ENCODE results near the gene PROSER2. TPM values are rescaled to one million over a fixed set of nuclear protein-coding genes. Genes with fewer than 3 reads are reported as not detected.

The PROSER2 gene
- total and polyA plus RNA-seq, 2 of the 13 experiments (the other 11 are each of a cell fraction or from before 2014, with no cell fraction given), result 6.9 to 7.7 TPM

- Histone ChIP-seq H3K9me3 (ENCODE audit: low read length) (no peaks in the 10 kb centered on the region), H2AFZ (ENCODE audit: low read length) (no peak overlapping the region), H4K20me1 (ENCODE audit: insufficient read depth, low read length) (no peaks in the 10 kb centered on the region), H3K9ac (ENCODE audit: insufficient read depth, low read depth, low read length) (no peak overlapping the region), H3K4me3 (replicated peaks in 1 of 3; ENCODE audit: insufficient read depth in 1 of 3, low read depth in 2 of 3, low read length in 3 of 3) (no peak overlapping the region), H3K27me3 (ENCODE audit: control insufficient read depth in 1 of 2, insufficient read depth in 2 of 2, low read length in 2 of 2) (no peaks in the 10 kb centered on the region; a peak in 1 of 5 replicates), H3K27ac (ENCODE audit: extremely low read length, insufficient read depth, low read length) (no peak overlapping the region), H3K4me2 (ENCODE audit: low read depth, low read length) (no peak overlapping the region), H3K4me1 (ENCODE audit: insufficient read depth, low read length) (peaks cover 47% of the 10 kb centered on the region), H3K79me2 (ENCODE audit: insufficient read depth, low read length) (no peaks in the 10 kb centered on the region), H3K36me3 (replicated peaks in 1 of 2; ENCODE audit: control insufficient read depth in 1 of 2, insufficient read depth in 2 of 2, low read length in 2 of 2) (no peaks in the 10 kb centered on the region)
- no peak for ATAC-seq
- 89% methylated on average over 11 of the region's 11 CpGs for WGBS (ENCODE audit: low lambda C conversion rate)
- intact Hi-C loops (cut with micrococcal nuclease; ENCODE audit: unreplicated experiment) (no loop called here), in situ Hi-C loops (cut with HindIII; ENCODE audit: extremely low pct_ligation_motif_present, low pct_unique_long_range_greater_than_20kb) (no loop called here)
- no peak for DNase-seq (ENCODE audit: low spot score)
- ChIA-PET CTCF (ENCODE audit: low intra/inter-chr PET ratio, low total read pairs) (no interaction called here), POLR2A (interaction anchor here (1.7 kb wide), 1 partner anchor 33 kb away, joined by 8 read pairs; no protein-coding TSS in a partner anchor)
- BruUV-seq (replicated peaks), result no TSS peak
- no peak for FAIRE-seq
- TF ChIP-seq ZNF101 (CRISPR knock-in tag; IDR thresholded peaks at IDR 0.05; ENCODE audit: borderline replicate concordance, low read depth) (no peak), ZNF292 (CRISPR knock-in tag; IDR thresholded peaks at IDR 0.05; ENCODE audit: borderline replicate concordance, low read depth) (no peak), RFX5 (IDR thresholded peaks at IDR 0.05; ENCODE audit: low read depth, low read length) (no peak), HOXA7 (CRISPR knock-in tag; IDR thresholded peaks at IDR 0.05) (no peak), ZNF660 (CRISPR knock-in tag; IDR thresholded peaks at IDR 0.05; ENCODE audit: borderline replicate concordance, low read depth) (no peak), ARHGAP35 (CRISPR knock-in tag; IDR thresholded peaks at IDR 0.05; ENCODE audit: borderline replicate concordance) (no peak), HNF1A (IDR thresholded peaks at IDR 0.05; ENCODE audit: low read depth) (no peak), HNF1A (CRISPR knock-in tag; IDR thresholded peaks at IDR 0.05; ENCODE audit: borderline replicate concordance) (no peak), KAT2B (IDR thresholded peaks at IDR 0.05; ENCODE audit: borderline replicate concordance, low read depth, low read length) (no peak), ZFAT (CRISPR knock-in tag; conservative IDR thresholded peaks at IDR 0.05) (no peak), CREM (IDR thresholded peaks at IDR 0.05) (no peak), CREM (CRISPR knock-in tag; IDR thresholded peaks at IDR 0.05) (no peak), KLF16 (CRISPR knock-in tag; IDR thresholded peaks at IDR 0.05) (no peak), ZNF232 (CRISPR knock-in tag; IDR thresholded peaks at IDR 0.05; ENCODE audit: borderline replicate concordance) (no peak), ZBTB37 (CRISPR knock-in tag; IDR thresholded peaks at IDR 0.05) (no peak), ZNF710 (CRISPR knock-in tag; IDR thresholded peaks at IDR 0.05; ENCODE audit: borderline replicate concordance) (no peak)
Observed at GRCh38 chr10:11908991-11909390, 85.8 kb downstream of the PROSER2 start.

All from HepG2 (cell line).